22Rv1 (cell line): ENCODE measurements around the gene BEND3.

ENCODE experiments used
- CTCF ChIP-seq: fragments of 450-650 bp; IDR thresholded peaks from 2 replicates; pipeline ENCODE4 v1.5.1; 2017; ENCODE audit warnings: mild to moderate bottlenecking
- ZFX ChIP-seq: fragments of 450-650 bp; IDR thresholded peaks from 2 replicates; pipeline ENCODE4 v1.6.1; 2017; ENCODE audit warnings: antibody characterized with exemption, borderline replicate concordance

GRCh38 chr6:107106165-107106564 lies 9.2 kb downstream of the BEND3 start:
- TF ChIP-seq CTCF (no peak), ZFX (no peak)
